VCaP (cell line): ENCODE data around the gene ENOPH1.

Source experiments
- H3K27ac ChIP-seq: fragments of 450-650 bp; 2 replicates; pipeline ENCODE4 v1.5.1; 2017
- TF ChIP-seq, protein P1 (sequence below): fragments of 450-650 bp; conservative IDR thresholded peaks from 2 replicates; pipeline ENCODE4 v1.5.1; 2017; ENCODE audit warnings: mild to moderate bottlenecking, moderate library complexity

The ENOPH1 gene

DNA sequence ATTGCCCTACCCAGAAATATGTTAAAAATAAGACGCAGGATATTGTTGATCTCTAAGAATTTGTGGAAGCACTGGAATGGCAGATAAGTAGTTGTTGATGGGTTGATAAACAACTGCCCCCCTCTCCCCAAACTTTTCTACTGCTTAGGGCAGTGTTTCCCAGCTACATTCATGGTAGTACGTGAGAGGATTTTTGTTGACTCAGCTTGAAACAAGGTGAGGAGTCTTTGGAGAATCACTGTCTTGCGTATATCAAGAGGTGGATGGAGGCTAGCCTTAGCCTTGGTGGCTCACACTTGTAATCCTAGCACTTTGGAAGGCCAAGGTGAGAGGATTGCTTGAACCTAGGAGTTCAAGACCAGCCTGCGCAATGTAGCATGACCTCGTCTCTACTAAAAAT is 5.7 kb downstream of the ENOPH1 start:
- TF ChIP-seq, protein P1, sequence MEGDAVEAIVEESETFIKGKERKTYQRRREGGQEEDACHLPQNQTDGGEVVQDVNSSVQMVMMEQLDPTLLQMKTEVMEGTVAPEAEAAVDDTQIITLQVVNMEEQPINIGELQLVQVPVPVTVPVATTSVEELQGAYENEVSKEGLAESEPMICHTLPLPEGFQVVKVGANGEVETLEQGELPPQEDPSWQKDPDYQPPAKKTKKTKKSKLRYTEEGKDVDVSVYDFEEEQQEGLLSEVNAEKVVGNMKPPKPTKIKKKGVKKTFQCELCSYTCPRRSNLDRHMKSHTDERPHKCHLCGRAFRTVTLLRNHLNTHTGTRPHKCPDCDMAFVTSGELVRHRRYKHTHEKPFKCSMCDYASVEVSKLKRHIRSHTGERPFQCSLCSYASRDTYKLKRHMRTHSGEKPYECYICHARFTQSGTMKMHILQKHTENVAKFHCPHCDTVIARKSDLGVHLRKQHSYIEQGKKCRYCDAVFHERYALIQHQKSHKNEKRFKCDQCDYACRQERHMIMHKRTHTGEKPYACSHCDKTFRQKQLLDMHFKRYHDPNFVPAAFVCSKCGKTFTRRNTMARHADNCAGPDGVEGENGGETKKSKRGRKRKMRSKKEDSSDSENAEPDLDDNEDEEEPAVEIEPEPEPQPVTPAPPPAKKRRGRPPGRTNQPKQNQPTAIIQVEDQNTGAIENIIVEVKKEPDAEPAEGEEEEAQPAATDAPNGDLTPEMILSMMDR = no peak
- H3K27ac ChIP-seq = no peak overlapping the region

DNA sequence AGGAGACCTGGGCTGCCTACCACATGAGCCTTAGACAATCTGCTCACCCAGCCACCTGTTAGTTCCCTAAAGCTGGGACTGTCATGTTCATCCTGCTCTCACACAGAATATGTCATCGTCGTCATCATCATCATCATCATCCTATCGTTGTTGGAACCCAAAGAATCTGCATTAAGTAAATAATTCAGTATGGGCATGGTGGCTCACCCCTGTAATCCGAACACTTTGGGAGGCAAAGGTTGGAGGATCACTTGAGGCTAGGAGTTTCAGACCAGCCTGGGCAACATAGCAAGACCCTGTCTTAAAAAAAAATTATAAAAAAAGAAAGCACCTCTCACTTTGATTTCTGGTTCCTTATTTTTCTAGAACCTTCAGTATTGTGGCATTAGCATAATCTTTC is 6.4 kb downstream of the ENOPH1 start:
- no peak overlapping the region for H3K27ac ChIP-seq
- TF ChIP-seq, protein P1 = no peak

DNA sequence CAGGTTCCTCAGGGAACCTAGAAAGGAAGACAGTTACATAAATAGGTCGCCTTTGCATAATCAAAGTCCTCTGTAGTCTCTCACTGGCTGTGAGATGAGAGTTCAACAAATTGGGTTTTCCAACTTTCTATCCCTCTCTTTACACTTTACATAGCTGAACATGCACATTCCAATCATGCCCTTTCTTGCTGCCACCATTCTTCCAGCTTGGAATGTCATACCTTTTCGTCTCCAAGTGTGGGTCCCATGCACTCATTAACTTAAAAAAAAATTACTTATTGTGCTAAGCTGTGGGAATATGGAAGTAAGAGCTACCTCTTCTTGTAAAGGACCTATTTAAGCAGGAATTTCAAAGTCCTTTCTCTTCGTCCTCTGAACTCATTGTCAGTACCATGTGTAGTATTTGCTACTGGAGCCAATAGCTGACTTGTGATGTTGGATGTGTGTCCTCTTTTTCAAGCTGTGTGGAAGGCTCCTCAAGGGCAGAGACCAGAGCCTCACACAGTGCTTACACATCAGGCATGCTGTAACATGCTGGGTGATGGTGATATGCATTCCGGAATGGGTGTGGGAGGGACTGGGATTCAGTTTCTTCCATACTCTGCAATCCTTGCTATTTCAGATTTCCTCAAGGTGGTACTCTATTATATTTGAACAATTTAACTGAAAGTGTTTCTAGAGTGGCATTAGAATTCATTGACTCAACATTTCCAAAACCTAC is 7.1 kb downstream of the ENOPH1 start:
- TF ChIP-seq, protein P1 = no peak
- H3K27ac ChIP-seq = no peak overlapping the region

DNA sequence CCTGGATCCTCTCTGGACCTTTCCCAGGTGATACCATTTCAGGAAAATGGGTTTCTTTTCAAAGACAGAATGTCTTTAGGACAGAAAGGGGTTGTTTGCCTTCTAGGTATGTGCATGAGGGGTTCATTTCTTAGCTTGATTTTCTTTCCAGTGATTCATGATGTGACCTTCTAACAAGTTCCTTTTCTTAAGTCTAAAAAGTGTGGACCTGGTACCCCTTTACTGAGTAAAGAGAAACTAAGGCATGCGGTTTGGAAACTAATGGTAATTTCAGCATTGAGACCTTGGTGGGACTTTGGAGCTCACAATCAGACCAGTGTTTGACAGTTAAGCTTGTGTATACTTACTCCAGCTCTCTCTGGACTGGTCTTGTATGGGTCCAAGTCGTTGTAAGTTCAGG is 8.7 kb downstream of the ENOPH1 start:
- H3K27ac ChIP-seq = no peak overlapping the region
- TF ChIP-seq, protein P1 = no peak

DNA sequence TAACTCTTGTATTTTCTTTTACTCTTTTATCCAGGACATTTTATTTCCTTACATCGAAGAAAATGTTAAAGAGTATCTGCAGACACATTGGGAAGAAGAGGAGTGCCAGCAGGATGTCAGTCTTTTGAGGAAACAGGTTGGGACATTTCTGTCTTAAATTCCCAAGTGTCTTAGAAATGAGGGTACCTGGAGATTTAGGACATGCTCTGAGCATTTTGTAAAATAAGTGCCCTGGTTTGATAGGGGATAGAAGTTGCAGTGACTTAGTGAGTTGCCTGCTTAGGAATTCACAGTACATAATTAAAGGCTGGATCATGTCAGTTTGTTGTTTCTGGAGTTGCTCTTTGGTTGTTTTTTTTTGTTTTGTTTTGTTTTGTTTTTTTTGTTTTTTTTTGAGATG is 17.5 kb downstream of the ENOPH1 start:
- peak overlapping the region; percentile 30 for H3K27ac ChIP-seq
- TF ChIP-seq, protein P1 = no peak

DNA sequence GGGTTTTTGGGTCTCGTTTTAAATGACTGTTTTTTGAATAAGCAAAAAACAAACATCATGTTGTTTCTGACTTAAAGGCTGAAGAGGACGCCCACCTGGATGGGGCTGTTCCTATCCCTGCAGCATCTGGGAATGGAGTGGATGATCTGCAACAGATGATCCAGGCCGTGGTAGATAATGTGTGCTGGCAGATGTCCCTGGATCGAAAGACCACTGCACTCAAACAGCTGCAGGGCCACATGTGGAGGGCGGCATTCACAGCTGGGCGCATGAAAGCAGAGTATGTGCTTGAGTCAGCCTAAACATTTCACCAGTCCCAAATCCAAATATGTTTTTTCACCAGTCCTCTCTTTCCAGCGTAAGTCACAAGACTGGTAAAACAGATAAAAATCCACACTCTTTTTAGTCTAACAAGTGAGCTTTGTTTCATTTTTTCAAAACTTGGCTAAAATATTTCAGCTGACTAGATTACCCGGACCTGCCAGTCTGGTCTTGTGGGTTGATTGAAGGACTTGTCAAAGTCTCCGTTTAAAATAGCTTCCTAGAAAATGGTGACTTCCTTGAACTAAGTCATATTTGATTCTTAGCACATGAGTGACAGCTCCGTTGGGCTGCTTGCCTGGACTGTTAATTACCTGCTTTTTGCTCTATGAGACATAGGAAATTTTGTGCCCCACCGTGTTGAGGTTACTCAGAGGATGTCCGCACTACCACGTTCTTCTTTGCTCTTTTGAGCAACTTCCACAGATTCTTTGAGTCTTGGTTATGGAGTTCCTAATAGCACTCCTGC is 20.8 kb downstream of the ENOPH1 start:
- TF ChIP-seq, protein P1 = no peak

DNA sequence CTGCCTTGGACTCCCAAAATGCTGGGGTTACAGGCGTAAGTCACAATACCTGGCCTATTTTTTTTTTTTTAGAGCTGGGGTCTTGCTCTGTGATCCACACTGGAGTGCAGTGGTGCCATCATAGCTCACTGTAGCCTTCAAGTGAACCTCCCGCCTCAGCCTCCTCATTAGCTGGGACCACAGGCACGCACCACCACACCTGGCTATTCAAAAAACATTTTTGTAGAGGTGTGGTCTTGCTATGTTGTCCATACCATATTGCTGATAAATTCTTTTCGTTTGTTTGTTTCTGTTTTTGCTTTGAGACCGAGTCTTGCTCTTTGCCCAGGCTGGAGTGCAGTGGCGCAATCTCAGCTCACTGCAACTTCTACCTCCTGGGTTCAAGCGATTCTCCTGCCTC is 21.6 kb downstream of the ENOPH1 start:
- H3K27ac ChIP-seq = peak overlapping the region; percentile 89
- TF ChIP-seq, protein P1 = no peak

More for the DNA sequence above, 20.8 kb downstream of the ENOPH1 start:
- peak overlapping the region; percentile 89 for H3K27ac ChIP-seq
